ENCODE data around the gene HCRT. TPM values are rescaled to one million over a fixed set of nuclear protein-coding genes. Genes with fewer than 3 reads are reported as not detected.
A peak's percentile ranks its signal among the peaks of the same experiment; 100 is the strongest.

HCRT gene
- total RNA-seq, 4 donors from 2014 or later, result not detected

DNA sequence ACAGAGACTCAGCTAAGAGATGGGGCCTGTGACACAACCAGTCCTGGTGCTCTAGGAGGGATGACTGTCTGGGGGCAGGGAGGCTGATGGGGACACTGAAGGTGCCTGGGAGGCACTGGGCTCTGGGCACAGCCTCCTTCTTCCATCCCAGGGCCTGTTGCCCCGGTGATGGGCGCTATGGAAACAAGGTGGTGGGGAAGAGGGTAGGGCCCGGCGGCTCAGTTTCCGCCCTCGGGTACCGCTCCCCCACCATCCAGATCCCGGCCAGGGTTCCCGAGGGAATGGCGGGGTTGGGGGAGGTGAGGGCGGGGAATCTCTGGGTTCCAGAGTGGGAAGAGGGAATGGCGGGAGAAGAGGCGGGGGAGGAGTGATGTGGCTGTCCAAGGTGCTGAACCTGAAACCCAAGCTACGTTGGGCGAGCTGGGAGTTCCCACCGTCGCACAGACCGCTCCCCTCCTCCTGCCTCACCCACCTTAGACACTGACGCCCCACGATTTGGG, 5.3 kb downstream of the HCRT start:
- Histone ChIP-seq H3K9me3 (no peaks in the 10 kb centered on the region), H3K27ac (no peak overlapping the region), H3K27me3 (peaks cover 34% of the 10 kb centered on the region), H3K4me3 (no peak overlapping the region), H3K4me1 (peaks cover 11 to 34% (median 28%) of the 10 kb centered on the region in 4 donors), H3K36me3 (no peaks in the 10 kb centered on the region)
- intact Hi-C loops (cut with DNase I; ENCODE audit: low total_unique reads) (no loop called here), in situ Hi-C loops (cut with MboI; ENCODE audit: low pct_ligation_motif_present in 1 of 4, low pct_unique_long_range_greater_than_20kb in 1 of 4, low sequenced_read_pairs in 3 of 4) (no loop called here)
- WGBS, 2 donors (ENCODE audit: low coverage in 1 of 2), result 26% methylated on average over 16 of the region's 20 CpGs; no CpG with 5 or more reads in 1 of the 2 donors
- DNase-seq, result peak; percentile 34
- TF ChIP-seq POLR2A (IDR thresholded peaks at IDR 0.05) (no peak), EP300 (IDR thresholded peaks at IDR 0.05; ENCODE audit: low read depth) (no peak), POLR2AphosphoS5 (IDR thresholded peaks at IDR 0.05) (no peak)

DNA sequence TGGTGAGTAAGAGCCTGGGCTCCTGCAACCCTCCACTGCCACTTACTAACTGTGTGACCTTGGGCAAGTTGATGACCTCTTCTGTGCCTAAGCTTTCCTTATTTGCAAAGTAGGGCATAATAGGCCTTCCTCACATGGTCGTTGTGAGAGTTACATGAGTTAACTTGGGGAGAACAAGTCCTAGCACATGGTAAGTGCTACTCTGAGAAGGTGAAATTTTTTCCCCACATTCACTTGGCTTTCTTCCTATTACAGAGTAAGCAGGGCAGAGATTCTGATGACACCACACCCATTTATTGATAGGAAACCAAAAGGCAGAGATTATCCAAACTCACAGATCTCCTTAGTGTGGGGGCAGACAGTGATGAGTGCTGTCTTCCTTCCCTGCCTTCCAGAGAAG, 5.9 kb downstream of the HCRT start:
- DNase-seq, result no peak
- H3K4me3 ChIP-seq, result no peak overlapping the region
- intact Hi-C loops (cut with DNase I; ENCODE audit: low total_unique reads) (no loop called here), in situ Hi-C loops (cut with MboI; ENCODE audit: low pct_ligation_motif_present in 1 of 4, low pct_unique_long_range_greater_than_20kb in 1 of 4, low sequenced_read_pairs in 3 of 4) (no loop called here)
- H3K4me1 ChIP-seq, result peaks cover 4 to 28% (median 22%) of the 10 kb centered on the region in 4 donors
- no peak overlapping the region for H3K27ac ChIP-seq
- 23% methylated on average over 1 of the region's 1 CpG; no CpG with 5 or more reads in 1 of the 2 donors for WGBS, 2 donors (ENCODE audit: low coverage in 1 of 2)
- peaks cover 34% of the 10 kb centered on the region for H3K27me3 ChIP-seq
- H3K9me3 ChIP-seq, result no peaks in the 10 kb centered on the region
- no peak for TF ChIP-seq EP300 (IDR thresholded peaks at IDR 0.05; ENCODE audit: low read depth)
- TF ChIP-seq POLR2A (IDR thresholded peaks at IDR 0.05), result no peak
- TF ChIP-seq, protein P1, sequence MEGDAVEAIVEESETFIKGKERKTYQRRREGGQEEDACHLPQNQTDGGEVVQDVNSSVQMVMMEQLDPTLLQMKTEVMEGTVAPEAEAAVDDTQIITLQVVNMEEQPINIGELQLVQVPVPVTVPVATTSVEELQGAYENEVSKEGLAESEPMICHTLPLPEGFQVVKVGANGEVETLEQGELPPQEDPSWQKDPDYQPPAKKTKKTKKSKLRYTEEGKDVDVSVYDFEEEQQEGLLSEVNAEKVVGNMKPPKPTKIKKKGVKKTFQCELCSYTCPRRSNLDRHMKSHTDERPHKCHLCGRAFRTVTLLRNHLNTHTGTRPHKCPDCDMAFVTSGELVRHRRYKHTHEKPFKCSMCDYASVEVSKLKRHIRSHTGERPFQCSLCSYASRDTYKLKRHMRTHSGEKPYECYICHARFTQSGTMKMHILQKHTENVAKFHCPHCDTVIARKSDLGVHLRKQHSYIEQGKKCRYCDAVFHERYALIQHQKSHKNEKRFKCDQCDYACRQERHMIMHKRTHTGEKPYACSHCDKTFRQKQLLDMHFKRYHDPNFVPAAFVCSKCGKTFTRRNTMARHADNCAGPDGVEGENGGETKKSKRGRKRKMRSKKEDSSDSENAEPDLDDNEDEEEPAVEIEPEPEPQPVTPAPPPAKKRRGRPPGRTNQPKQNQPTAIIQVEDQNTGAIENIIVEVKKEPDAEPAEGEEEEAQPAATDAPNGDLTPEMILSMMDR (IDR thresholded peaks at IDR 0.05), result no peak
- no peak for TF ChIP-seq POLR2AphosphoS5 (IDR thresholded peaks at IDR 0.05)
- H3K36me3 ChIP-seq, result no peaks in the 10 kb centered on the region

- Histone ChIP-seq H3K4me3 (no peak overlapping the region), H3K9me3 (no peaks in the 10 kb centered on the region), H3K36me3 (no peaks in the 10 kb centered on the region), H3K27me3 (peaks cover 34% of the 10 kb centered on the region), H3K4me1 (peaks cover 3 to 25% (median 19%) of the 10 kb centered on the region in 4 donors), H3K27ac (no peak overlapping the region)
- TF ChIP-seq, protein P1 (IDR thresholded peaks at IDR 0.05), result no peak
- TF ChIP-seq POLR2AphosphoS5 (IDR thresholded peaks at IDR 0.05) (no peak), POLR2A (IDR thresholded peaks at IDR 0.05) (no peak), EP300 (IDR thresholded peaks at IDR 0.05; ENCODE audit: low read depth) (no peak)
- in situ Hi-C loops (cut with MboI; ENCODE audit: low pct_ligation_motif_present in 1 of 4, low pct_unique_long_range_greater_than_20kb in 1 of 4, low sequenced_read_pairs in 3 of 4) (no loop called here), intact Hi-C loops (cut with DNase I; ENCODE audit: low total_unique reads) (no loop called here)
- no peak for DNase-seq
- 34% methylated on average over 14 of the region's 14 CpGs; no CpG with 5 or more reads in 1 of the 2 donors for WGBS, 2 donors (ENCODE audit: low coverage in 1 of 2)
Measured at GRCh38 chr17:42178817-42179216, 6.4 kb downstream of the HCRT start.

DNA sequence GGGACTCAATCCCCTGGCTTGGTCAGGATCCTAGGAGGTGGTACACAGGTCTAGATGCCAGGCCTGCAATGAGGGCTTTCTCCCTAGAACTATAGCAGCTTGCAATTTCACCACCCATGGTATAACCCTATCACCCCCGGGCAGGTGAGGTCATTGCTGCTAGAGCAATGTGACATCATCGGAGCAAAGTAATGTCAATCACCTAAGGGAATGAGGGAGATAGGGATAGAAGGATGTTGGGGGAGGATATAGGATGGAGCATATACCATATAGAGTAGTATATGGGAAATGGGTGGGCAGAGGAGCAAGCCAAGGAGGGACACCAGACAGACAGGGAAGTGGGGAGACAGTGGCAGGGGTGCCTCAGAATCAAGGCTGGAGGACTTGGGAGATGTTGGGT, 7.6 kb downstream of the HCRT start:
- TF ChIP-seq, protein P1 (IDR thresholded peaks at IDR 0.05), result no peak
- TF ChIP-seq EP300 (IDR thresholded peaks at IDR 0.05; ENCODE audit: low read depth) (no peak), POLR2AphosphoS5 (IDR thresholded peaks at IDR 0.05) (no peak), POLR2A (IDR thresholded peaks at IDR 0.05) (no peak)
- no peak overlapping the region for H3K27ac ChIP-seq
- no peaks in the 10 kb centered on the region for H3K9me3 ChIP-seq
- H3K4me1 ChIP-seq, result peaks cover 0 to 15% (median 14%) of the 10 kb centered on the region in 4 donors
- H3K4me3 ChIP-seq, result no peak overlapping the region
- H3K36me3 ChIP-seq, result no peaks in the 10 kb centered on the region
- H3K27me3 ChIP-seq, result peaks cover 34% of the 10 kb centered on the region
- DNase-seq, result no peak
- intact Hi-C loops (cut with DNase I; ENCODE audit: low total_unique reads) (no loop called here), in situ Hi-C loops (cut with MboI; ENCODE audit: low pct_ligation_motif_present in 1 of 4, low pct_unique_long_range_greater_than_20kb in 1 of 4, low sequenced_read_pairs in 3 of 4) (no loop called here)
- WGBS, 2 donors (ENCODE audit: low coverage in 1 of 2), result 88% methylated on average over 2 of the region's 2 CpGs; no CpG with 5 or more reads in 1 of the 2 donors

All from transverse colon (tissue), 4 donors.